ENCODE results near the gene TUBD1.

DNA sequence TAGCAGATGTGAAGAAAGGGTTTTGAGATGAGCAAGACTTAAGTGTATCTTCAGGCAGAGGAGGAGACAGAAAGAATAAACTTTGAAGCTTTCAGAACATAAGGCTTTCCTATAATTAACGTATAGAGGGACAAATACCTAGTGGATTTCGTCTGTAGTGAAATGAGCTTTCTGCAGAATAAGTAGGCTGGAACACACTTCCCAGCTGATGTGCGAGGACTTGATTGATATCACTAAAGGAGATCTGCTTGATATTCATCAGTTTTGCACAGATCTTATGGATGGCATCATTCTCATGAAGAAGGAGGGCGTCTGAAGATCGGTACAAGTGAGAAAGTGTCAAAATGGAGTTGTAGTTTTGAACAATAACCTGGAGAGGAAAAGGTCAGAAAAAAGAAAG, 14.8 kb downstream of the TUBD1 start:
- TF ChIP-seq POLR2A (IDR thresholded peaks at IDR 0.05): no peak
- TF ChIP-seq, protein P1, sequence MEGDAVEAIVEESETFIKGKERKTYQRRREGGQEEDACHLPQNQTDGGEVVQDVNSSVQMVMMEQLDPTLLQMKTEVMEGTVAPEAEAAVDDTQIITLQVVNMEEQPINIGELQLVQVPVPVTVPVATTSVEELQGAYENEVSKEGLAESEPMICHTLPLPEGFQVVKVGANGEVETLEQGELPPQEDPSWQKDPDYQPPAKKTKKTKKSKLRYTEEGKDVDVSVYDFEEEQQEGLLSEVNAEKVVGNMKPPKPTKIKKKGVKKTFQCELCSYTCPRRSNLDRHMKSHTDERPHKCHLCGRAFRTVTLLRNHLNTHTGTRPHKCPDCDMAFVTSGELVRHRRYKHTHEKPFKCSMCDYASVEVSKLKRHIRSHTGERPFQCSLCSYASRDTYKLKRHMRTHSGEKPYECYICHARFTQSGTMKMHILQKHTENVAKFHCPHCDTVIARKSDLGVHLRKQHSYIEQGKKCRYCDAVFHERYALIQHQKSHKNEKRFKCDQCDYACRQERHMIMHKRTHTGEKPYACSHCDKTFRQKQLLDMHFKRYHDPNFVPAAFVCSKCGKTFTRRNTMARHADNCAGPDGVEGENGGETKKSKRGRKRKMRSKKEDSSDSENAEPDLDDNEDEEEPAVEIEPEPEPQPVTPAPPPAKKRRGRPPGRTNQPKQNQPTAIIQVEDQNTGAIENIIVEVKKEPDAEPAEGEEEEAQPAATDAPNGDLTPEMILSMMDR (IDR thresholded peaks at IDR 0.05): no peak

Data from gastroesophageal sphincter (tissue), 3 donors.